GM21390 (cell line): Measurements from ENCODE around the gene STEAP4.

Source experiments
- ATAC-seq: cut with Tn5 transposase; IDR thresholded peaks from one replicate; pipeline ENCODE4 v1.9.1; 2021; ENCODE audit not compliant: unreplicated experiment

STEAP4 gene

GRCh38 chr7:88306590-88307048 lies at the start of gene STEAP4:
TSS of gene STEAP4 (minus strand) at chr7:88306894. CDS start at chr7:88284269, 22,625 bp downstream.
- ATAC-seq: no peak

DNA sequence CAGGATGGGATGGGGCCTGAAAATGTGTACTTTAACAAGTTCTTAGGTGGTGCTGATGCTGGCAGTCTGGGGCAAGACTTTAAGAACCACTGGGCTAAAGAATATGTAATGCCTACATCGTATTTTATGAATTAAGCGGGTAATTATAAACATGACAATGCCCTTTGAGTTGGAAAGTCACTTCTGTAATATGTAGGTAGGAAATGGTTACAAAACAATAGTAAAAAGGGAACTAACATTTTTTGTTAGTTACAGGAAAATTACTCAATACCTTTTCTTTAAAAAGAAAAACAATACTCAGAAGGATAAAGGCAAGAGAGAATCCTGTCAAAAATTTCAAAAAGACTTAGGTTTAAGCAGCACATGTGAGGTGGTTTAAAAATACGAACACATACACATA lies 48.3 kb upstream of the STEAP4 start:
- no peak for ATAC-seq

DNA sequence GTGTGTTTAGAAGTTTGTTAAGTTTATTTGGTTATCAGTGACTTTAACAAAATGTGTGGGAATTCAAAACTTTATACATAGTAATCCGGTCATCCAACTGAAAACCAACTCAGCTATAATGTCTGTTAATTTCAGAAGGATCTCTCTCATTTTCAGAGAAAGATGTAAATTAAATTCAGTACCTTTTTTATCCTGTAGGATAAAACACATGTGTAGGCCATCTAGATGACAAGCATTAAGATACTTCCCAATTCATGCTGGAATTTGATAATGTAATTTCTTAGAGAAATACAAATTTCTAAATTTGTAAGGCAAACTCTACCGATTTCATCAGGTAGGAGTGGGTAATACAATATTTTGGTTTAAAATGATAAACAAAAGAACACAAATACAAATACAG lies 43.4 kb upstream of the STEAP4 start:
- ATAC-seq: no peak

DNA sequence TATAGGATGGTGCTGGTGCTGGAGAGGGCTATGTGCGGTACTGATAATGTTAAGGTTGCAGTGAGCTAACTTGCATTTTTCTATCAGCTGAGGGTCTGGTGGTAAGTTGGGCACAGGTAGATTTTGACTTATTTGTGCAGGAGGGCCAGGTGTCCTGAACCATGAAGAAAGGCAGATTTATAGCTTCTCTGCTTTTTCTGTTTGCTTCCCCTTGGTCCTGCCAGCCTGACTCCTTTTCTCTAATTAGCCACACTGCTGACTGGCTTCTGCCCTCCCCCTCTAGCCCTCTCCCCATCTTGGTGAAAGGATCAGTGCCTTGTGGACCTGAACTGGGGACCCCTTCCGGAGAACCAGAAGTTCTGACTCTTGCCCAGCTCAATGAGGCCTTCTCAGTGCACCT lies 40.8 kb upstream of the STEAP4 start:
- ATAC-seq: no peak

GRCh38 chr7:88347090-88347489 lies 40.4 kb upstream of the STEAP4 start:
- no peak for ATAC-seq

DNA sequence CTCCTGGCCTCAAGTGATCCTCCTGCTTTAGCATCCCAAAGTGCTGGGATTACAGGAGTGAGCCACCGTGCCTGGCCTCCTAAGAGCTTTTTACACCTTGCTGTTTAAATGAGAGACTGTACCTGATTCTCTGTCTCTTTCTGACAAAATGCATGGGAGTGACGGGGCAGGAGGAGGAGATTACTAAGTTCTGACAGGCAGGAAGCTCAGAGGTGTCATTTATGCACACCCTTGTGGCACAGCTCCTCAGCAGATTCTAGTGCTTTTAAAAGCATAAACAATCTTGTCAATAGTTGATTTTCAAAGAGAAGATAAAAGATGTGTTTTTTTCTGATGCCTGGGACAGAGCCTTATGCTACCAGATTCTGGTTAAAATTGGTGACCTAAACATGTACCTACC lies 39.7 kb upstream of the STEAP4 start:
- ATAC-seq: no peak

GRCh38 chr7:88344956-88345832 lies 38.5 kb upstream of the STEAP4 start:
- ATAC-seq: no peak

GRCh38 chr7:88344271-88344670 lies 37.6 kb upstream of the STEAP4 start:
- ATAC-seq: no peak

DNA sequence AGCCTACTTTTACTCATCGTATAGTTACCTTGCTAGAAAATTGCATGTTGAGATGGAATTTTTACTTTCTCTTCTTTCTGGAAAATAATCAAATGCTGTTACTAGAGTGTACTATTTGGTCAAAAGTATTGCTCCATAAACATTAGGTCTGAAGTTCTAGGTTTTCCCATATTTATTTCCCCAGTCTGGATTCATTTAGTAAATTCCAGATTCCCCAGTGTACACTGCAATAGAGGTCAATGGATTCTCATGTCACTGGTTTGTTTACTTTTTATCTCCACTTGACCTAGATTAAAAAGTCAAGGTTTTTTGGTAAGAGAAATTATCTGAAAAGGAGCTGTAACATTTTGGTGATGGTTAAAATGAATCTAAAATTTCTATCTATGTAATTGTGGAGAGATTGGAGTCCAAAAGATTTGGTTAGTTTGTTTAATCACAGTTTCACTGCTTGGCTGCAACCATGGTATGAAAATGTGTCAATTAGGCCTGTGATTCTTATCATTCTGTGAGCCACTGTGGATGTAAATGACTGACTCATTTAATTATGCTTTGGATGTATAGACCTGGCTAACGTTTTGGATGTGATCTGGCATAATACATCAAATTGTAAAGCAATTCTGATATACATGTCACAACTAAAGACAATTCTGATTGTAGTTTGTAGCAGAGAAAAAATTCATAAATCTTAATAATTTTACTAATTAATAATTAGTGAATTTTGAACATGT lies 32.7 kb upstream of the STEAP4 start:
- no peak for ATAC-seq

- no peak for ATAC-seq
These were observed 31.8 kb upstream of the STEAP4 start for GRCh38 chr7:88338503-88338902.

- no peak for ATAC-seq
These were observed 30.9 kb upstream of the STEAP4 start for GRCh38 chr7:88337572-88337971.

DNA sequence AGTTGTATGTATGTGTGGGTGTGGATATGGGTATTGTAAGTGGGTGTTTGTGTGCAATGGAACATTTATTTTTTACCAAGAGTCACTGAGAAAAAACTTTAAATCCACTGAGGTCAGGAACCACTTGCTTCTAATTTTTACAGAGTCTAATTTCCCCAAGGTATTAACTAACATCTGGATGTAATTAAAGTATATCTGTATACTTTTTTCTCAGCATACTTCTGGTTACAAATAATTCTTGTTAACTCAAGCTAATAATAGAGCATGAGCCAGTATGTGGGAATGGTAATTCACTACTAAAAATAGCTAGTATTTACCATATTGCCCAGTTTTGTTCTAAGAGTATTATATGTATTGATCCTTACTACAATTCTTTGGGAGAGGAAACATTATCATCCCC lies 24.6 kb upstream of the STEAP4 start:
- ATAC-seq: no peak

- no peak for ATAC-seq
These were observed 23.1 kb upstream of the STEAP4 start for GRCh38 chr7:88329532-88330463.

GRCh38 chr7:88328787-88329186 lies 22.1 kb upstream of the STEAP4 start:
- no peak for ATAC-seq

DNA sequence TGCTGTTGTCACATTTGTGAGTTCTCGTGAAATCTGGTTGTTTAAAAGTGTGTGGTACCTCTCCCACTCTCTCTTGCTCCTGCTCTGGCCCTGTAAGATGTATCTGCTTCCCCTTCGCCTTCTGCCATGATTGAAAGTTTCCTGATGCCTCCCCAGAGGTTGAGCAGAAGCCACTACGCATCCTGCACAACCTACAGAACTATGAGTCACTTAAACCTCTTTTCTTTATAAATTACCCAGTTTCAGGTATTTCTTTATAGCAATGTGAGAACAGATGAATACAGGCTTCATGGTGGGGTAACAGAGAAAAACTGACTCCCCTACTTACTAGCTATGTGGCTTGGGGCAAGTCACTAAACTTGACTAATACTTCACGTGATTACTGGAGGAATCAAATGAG lies 18.0 kb upstream of the STEAP4 start:
- no peak for ATAC-seq

DNA sequence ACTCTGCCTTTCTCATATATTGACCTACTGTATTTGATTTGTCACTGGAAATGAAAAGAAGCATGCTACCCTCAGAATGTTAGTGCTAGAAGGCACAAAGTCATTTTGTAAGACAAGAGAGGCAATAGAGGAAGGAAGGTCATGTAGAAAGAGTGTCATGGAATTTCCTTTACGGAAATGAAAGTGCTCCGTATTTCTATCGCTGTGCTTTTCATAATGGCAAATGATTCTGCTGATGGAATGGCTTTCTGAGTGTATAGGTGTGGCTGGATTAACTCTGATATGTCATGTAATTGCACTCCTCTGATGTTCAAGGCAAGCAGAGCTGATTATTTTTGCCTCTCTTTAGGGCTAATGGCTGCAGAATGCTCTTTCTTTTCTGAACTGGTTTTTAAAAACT lies 15.5 kb upstream of the STEAP4 start:
- ATAC-seq: no peak

DNA sequence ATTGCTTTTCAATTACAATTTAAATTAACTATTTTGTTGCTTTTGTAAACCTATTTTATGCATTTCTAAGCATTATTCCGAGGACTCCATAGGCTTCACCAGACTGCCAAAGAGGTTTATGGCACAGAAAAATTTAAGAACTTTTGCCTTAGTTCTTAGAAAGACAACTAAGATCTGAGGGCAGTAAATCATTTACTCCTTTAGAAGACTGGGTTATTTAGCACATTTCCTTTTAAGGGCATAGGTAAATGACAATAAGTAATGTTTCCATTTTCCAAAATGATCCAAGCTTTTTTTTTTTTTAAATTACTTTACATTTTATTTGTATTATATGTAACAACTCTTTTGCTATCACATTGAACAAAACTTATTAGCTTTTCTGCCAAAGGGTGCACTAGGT lies 15.0 kb upstream of the STEAP4 start:
- no peak for ATAC-seq

DNA sequence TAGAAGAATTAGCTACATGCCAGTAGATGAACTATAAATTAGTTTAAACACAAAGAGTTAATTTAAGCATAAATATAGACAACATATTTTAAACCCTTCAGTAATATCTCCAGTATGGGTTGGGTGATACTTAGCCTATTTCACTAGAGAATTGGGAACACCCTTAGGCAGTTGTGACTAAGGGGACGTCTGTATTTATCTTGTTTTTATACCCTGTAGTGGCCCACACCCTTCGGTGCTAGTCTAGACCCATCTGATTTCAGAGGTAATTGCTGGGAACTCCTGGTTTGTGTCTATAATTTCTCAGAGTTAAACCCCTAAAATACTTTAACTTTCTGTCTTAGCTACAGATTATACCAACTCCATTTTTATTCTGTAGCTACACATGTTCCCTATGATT lies 11.5 kb upstream of the STEAP4 start:
- ATAC-seq: no peak

DNA sequence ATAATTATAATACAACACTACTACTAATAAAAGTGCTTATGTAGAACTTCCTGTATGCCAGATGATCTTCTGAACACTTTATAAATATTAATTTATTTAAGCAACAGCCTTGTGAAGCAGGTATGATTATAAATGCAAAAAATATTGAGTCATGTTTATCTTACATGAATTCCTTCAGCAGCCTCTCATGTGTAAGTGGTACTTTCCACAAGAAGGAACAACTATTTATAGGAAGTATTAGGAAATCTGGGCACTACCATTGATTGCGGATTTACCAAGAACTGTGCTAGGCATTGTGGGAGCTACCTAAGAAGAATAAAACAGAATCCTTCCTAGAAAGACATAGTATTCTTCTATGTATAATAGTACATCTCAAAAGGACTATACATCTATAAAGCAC lies 10.7 kb upstream of the STEAP4 start:
- no peak for ATAC-seq

- no peak for ATAC-seq
These were observed 9.8 kb upstream of the STEAP4 start for GRCh38 chr7:88316456-88316855.

DNA sequence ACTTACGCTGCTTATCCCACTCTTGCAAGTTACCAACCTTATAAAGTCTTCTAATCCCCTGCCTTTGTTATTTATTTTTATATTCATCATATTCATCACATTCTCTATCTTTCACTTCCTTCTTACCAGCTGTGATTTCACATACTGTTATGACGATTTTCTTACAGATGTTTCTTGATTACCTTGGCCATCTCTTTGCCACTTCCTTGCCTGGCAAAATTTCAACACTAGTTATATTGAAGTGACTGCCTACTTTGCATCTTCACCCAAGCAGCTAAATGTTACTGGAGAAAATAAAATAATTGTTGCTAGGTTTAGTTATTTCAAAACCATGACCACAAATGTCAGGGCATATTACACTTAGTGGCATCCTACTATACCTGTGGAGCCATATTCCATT lies 8.8 kb upstream of the STEAP4 start:
- no peak for ATAC-seq
